ENCODE results near the gene TTC28.

Gene TTC28

DNA sequence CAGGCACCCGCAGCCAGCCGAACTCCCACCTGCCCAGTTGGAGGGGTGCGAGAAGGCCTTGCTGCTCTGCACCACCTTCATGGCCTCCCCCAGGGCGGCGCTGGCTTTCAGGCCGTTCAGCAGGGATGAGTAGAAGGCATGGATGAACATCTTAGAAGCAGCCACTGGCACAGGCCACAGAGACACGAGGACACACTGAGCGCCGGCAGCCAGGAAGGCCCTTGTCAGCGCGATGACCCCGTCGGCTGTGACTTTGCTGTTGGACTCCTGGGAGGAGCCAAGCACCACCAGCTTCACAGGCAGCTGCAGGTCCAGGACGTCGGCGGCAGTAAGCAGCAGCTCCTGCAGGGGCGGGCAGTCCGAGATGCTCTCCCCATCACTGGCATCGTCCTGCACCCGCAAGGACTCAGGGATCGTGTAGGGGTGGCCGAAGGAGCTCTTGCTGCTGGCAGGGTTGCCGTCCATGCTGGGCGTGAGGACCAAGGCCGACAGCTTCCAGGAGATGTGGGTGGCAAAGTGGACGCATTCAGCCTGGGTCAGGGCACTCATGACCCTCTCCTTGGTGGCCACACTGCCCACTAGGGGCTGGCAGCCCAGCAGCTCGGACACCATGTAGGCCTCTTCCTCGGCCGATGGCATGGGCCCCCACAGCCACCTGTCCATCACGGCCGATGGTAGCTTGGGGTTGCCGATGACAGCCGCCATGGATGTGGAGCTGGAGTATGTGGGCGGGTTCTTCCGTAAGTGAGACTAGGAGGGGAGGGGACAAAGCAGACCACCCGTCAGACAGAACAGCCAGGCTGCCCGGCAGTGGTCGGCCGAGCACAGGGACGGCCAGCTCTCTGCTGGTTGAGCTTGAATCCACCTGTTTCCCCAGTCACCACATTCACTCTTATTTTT is 680.9 kb downstream of the TTC28 start:
- in situ Hi-C loops (cut with MboI; ENCODE audit: low sequenced_read_pairs) = no loop called here

DNA sequence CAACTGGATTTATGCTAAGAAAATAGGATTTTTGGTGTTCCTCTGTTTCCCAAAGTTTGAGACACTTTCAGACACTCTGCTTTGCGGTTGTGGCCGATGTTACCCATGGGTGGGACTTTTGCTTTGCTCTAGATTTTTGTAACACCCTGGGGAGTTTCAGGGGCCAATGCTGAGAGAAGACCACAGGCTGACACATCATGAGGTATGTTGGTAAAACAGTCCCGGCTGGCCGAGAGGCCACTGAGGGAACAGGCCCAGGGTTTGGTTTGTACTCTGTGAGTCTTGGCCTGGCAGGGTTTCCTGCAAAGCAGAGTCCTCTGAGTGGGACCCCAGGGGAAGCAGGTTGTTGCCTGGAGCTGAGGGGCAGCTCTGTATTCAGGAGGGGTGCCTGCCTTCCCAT is 682.1 kb downstream of the TTC28 start:
- in situ Hi-C loops (cut with MboI; ENCODE audit: low sequenced_read_pairs) = no loop called here

DNA sequence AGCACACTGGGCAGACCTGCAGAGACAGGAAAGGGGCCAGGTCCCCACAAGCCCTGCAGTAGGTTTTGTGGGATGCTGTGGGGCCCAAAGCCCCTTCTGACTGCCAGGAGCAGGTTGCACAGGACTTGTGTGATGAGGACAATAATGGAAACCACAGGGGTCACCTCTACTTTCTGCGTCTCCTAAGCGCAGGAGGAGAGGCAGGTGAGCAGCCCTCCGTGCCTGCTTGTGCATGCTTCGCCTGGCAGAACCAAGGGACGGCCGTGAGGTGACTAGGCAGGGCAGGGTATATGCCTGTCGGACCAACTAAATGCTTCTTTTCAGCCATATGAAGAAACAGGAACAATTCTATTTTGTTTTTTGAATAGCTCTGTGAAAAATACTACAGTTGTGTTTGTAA is 682.7 kb downstream of the TTC28 start:
- in situ Hi-C loops (cut with MboI; ENCODE audit: low sequenced_read_pairs) = no loop called here

DNA sequence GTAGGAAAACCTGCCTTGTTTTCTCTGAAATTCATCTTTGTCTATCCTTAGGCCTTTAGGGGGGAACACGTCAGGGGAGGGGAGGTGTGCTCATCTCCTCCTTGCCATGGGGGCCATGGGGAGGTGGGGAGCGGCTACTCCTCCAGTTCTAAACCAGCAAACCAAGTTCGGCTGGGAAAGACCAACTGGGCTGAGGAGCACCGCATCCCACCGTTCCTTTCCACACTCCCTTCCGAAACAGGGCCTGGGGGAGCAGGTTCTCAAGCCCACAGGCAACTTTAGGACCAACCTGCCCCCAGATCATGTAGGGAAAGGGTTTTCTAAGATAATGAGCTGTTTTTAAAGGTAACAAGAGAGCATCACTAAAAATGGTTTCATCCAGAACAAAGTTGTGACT is 683.1 kb downstream of the TTC28 start:
- in situ Hi-C loops (cut with MboI; ENCODE audit: low sequenced_read_pairs) = no loop called here

DNA sequence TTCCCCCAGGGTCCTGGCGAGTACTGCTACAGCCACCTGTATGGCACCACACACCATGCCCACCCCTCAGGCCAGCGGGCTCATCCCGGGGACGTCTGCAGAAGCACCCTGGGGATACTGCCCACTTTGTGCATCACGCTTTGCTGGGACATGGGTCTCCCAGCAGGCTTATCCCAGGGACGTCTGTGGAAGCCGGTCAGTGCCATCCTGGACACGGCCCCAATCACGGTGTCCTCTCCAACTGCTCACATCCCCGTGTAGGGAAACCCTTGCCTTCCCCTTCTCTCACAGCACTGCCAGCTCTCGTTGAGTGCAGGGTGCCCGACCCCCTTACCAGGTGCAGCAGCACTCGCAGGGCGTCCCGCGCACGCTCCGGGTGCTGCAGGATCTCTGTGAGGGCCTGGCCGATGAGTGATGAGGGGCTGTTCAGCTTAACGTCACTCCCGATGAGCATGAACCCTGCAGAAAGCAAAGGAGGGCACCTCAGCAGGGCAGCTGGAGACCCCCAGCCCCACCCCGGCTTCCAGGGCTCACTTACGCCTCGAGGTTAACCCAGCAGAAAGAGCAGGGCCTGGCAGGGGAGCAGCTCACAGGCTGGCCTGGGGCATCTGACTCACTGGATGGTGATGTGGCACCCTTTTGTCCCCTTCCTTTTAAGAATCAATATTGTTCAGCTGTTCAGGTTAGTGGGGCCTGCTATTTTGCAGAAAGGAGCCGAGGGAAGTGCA is 683.7 kb downstream of the TTC28 start:
- in situ Hi-C loops (cut with MboI; ENCODE audit: low sequenced_read_pairs) = no loop called here

DNA sequence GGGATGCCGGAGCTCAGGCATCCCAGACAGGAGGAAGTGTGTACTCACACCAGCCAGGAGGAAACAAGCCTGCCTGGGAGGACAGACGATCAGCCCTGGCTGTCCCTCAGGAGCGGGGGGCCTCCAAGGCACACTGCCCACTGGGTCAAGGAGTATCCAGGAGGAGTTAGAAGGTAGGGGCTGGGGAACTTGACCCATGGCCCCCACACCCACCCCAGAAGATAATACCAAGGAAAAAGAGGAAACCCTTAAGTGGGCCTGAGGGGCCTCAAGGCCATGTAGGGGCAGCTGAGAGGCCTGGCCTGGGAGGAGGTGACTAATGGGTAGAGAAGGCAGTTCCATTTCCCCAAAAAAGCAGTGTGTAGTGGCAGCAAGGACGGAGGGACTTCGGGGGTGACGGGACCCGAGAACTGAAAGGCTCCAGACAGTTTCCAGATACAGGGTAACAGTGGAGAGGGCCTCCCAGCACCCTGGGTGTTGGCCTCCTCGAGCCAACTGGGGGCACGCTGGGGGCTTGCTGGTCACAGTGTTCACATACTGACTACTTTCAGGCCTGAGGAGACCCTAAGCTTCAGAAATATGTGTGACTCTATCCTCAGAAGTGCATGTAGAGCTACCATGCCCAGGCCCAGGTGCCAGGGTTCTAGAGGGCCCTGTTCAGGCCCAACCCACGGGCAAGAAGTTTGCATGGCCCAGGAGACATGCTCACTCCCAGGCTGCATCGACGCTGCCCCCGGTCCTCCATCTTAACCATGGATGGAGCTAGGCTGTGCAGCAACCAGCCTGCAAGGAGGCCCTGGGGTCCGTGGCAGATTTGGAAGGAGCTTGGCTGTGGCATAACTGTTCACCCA is 684.9 kb downstream of the TTC28 start:
- in situ Hi-C loops (cut with MboI; ENCODE audit: low sequenced_read_pairs) = no loop called here

DNA sequence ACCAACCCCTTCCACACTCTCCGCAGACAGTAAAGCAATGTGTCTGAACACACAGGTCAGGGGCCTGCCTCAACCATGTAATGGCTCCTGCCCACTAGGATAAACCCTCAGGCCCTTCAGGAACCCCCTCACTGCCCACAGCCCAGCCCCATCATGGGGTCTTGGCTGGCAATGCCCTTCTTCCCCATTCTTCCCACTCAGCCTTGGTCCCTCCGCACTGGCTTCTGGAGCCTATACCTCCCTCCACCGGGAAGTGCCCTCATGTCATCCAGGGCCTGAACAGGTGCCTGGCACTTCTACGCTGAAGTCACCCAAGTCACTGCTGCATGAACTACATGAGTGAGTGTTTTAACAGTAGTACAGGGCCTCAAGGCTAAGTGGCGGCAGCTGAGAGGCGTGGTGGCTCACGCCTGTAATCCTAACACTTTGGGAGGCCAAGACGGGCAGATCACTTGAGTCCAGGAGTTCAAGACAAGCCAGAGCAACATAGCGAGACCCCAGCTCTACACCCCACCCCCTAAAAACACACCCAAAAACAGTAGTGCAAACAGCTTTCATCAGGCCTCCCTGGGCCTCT is 685.8 kb downstream of the TTC28 start:
- in situ Hi-C loops (cut with MboI; ENCODE audit: low sequenced_read_pairs) = no loop called here

DNA sequence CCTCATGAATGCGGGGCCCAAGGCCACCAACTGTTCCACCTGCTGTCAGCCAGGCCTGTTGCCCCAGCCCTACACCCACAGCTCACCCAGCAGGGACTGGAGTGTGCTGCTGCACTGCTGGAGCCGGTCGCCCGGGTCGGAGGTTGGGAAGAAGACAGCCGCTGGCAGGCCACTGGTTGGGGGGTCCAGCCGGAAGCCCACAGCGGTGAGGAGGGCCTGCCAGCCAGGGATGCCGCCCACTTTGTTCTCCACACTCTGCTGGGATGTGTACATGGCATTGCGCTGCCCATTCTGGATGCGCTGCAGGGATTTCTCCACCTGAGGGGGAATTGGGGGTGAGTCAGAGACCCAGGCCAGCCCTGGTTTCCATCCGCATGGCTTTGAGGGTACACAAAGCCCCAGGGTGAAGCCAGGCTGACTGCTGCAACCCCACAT is 686.4 kb downstream of the TTC28 start:
- in situ Hi-C loops (cut with MboI; ENCODE audit: low sequenced_read_pairs) = no loop called here

DNA sequence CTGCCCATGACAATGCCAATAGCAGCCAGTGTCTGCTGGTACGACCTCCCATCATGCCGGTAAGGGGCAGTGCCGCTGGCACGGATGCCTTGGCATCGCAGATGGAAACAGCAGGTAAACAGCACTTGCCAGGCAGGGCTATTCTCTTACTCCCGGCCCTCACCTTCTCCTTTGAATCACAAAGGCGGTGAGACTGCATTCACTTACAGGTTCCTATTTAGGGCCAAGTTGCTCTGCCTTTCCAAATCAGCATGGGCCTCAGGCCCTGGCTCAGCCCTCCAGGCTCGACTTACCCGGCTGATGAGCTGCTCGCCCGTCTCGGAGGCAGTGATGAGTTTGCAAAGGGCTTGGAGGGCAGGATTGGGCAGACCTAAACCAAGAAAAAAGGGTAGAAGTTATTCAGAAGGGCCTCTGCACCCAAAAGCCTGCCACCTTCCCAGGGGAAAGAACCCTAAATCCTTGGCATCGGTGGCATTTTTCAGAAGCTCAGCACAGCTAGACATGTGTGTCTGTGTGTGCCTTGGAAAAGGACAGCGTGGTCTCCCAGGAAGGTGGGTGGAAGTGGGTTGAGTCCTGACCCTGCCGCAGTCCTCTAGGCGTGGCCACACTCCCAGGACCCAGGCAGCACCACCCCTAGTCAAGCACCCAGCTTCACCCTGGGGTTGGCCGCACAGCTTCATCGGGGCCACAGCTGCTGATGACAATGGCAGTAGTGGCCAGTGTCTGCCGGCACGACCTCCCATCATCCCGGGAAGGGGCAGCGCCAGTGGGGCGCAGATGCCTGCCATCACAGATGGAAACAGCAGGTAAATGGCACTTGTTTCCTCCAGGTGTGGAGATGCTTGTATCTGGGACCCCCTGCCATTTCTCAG is 687.1 kb downstream of the TTC28 start:
- in situ Hi-C loops (cut with MboI; ENCODE audit: low sequenced_read_pairs) = no loop called here

DNA sequence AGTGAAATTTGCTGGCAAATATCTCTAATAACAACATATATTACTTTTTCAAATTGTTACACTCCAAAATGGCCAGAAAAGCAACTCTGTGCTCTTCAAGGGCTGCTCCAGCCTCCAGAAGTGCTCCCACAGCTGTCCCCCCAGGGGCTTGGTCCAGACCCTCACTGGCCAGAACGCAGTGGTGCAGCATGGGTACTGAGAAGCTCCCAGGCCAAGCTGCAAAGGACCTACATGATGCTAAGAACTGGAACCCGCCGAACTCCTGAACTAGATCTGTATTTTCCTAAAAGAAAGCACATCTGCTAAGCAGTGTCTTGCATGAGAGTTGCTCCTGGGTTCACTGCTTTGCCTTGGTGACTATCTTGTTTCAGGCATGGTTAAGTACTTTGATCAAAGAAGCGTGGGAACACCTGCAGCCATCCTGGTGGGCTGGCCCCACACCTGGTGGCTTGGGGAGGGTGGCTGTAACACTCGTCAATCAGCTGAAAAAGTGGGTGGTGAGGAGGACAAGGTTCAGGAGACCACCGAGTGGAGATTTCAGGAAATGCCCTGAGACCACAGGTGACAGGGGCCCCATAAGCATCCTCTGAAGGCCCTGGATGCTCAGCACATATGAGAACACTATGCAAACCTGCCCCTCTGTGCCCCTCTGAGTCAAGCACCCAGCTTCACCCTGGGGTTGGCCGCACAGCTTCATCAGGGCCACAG is 687.9 kb downstream of the TTC28 start:
- in situ Hi-C loops (cut with MboI; ENCODE audit: low sequenced_read_pairs) = no loop called here

DNA sequence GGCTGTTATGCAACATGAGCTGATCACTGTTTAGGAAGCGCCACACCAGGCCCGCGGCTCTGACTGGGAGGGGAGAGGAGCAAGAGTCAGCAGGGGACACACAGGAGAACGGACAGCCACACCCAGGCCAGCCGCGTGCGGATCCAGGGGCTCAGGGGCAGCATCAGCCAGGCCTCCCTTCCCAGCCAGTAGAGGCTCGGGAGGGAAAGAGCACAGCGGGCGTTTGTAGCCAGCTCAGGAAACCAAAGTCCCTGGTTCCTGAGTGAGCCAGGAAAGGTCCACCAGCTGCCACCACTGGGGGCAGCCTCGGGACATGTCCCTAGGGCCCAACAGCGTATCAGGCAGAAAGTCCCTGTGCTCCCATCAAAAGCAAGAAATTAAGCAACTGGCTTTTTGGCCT is 688.8 kb downstream of the TTC28 start:
- in situ Hi-C loops (cut with MboI; ENCODE audit: low sequenced_read_pairs) = no loop called here

DNA sequence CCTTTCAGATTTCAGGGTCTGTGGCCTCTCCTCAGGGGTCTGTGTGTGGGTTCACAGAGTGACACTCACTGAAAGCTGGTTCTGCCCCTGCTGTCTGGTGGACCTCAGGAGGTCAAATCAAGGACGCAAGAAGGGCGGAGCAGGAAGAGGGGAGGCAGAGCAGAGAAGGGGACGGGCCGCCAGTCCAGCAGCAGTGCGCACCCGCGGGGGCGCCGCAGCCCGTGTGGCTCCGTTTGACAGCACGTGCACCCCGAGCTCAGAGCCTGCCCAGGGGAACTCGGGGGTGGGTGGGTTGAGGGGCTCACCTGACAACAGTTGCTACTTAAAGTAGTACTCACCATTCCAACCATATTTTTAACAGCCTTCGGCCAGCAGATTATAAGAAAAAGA is 689.2 kb downstream of the TTC28 start:
- in situ Hi-C loops (cut with MboI; ENCODE audit: low sequenced_read_pairs) = no loop called here

DNA sequence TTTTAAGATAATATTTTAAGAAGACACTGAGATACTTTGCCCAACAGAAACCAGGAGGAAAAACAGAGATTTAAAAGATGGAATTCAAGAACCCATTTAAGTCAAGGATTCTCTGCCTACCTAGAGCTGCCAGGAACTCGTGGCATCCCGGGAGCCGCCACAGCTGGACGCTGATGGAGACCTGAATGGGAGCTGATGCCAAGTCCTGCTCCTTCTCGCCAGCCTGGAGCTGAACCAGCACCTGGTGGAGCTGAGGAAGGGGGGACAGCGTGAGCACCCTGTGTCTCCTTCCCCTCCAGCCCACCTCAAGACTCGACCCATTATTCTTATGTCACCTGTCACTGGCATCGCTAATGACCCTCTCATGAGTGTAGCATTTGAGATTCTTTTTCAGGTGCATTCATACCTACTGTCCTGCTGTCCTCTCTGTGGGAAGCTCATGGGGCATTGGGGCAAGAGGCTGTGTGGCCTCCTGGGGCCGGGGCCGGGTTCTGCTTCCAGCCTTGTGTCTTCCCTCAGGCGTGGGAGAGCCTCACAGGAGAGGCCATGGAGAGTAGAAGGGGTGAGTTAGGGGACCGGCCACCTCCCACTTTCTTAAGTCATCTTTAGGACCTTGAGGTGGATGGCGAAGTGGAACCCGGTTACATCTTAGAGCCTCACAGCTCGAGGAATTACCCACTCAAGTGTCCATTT is 689.7 kb downstream of the TTC28 start:
- in situ Hi-C loops (cut with MboI; ENCODE audit: low sequenced_read_pairs) = no loop called here

DNA sequence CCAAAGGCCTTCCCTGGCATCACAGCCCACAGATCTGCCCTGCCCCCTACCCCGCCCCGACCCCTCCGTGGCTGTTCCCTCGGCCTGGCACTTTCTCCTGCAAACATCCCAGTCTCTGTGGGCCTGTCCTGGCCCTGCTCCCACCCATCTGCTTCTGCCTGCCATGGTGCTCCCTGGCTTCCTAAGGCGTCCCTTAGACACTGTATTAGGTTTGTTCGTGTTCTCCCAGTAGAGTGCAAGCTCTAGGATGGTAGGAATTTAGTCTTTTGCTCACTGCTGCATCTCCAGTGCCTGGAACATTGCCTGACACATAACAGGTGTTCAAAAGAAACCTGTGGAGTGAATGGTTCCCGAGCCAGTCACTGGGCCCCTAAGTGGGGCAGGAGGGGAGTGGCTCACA is 690.9 kb downstream of the TTC28 start:
- in situ Hi-C loops (cut with MboI; ENCODE audit: low sequenced_read_pairs) = no loop called here

DNA sequence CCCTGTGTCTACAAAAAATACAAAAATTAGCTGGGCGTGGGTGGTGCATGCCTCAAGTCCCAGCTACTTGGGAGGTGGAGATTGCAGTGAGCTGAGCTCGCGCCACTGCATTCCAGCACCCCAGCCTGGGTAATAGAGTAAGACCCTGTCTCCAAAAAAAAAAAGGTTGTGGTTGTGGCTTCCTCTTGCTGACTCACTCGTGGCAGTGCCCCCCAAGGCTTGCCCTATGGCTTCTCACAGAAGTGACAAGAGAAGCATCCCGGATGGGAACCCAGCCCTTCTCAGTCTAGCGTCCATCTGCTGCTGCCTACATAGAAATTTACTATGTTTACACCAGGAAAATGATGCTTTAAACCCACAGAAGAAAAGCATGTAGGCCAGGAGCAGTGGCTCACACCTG is 692.1 kb downstream of the TTC28 start:
- in situ Hi-C loops (cut with MboI; ENCODE audit: low sequenced_read_pairs) = no loop called here

DNA sequence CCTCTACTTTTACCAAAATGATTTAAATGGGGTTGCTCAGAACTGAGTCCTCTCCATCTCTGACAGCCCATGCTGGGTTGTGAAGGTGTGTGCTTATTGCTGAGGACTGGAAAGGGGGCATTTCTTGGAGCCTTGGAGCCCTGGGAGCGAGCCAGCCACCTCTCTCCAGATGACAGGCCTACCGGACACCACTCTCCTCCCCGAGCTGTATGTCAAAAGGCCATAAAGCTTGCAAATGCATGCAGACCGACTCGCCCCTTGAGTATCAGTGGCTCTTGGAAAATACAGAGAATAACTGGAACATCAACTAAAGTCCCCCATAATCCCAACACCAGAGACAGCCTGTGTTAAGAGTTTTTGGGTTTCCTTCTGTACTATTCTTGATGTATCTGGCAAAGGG is 692.7 kb downstream of the TTC28 start:
- in situ Hi-C loops (cut with MboI; ENCODE audit: low sequenced_read_pairs) = no loop called here

DNA sequence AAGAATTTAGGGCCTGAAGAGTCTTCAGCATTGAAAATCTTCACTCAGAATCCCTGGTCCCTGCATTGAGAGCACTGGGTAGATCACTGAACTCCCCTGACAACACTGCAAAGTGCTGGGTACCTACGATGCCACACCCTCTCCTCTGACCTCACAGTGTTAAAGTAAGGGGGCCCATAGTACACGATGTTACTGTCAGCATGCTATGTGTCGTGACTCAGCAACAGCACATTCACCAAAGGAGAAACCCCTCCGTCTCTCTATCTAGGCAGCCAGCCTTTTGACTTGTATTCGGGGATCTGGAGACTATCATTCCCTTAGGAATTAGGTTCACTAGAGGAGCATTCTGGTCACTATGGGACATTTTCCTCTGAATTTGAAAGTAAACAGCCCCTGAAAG is 693.2 kb downstream of the TTC28 start:
- in situ Hi-C loops (cut with MboI; ENCODE audit: low sequenced_read_pairs) = no loop called here

DNA sequence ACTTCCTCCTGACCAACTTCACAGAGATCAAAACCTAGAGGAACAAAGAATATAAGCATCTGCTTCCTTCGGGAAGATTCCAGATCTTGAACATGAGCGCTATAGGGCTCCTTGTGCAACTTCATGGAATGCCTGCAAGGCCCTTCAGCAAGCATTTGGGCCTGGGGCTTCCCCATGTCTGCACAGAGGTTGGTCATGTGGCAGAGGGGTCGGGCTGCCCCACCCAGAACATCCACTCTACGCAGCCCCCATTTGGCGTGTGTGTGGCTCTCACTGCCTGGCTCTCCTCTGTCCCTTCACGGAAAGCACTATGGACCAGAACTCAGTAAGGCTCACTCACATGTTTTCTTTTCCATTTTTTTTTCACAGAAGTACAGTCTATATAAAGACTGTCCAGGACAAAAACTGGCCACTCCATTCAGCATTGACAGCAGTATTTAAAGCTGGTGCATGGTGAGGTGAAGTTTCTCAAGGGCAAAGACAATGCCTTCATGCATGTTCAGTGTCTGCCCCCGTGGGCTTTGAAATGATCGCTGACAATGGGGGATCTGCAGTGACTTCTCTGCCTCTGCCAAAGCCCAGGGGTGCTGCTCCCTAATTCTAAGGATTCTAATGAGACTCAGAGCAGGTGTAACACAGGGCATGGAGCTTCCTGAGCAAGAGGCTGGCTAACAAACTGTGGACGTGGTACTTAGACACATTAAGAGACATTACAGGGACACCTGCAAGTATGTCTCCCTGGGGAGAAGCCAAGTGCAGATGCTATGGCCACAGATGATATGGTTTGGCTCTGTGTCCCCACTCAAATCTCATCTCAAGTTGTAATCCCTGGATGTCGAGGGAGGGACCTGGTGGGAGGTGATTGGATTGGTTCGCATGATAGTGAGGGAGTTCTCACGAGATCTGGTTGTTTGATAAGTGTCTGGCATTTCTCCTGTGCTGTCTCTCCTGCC is 694.0 kb downstream of the TTC28 start:
- in situ Hi-C loops (cut with MboI; ENCODE audit: low sequenced_read_pairs) = no loop called here

Measured in HL-60/S4 treated with retinoic acid at 250 ng/mL for 4 days and 3 days (cell line).